ENCODE results near the gene UBE2B.
"Not testable (repeated sequence)": the region's sequence is repeated elsewhere in the genome, so short reads cannot be mapped to it uniquely, and the experiment has no call there.

GRCh38 chr5:134343500-134343899, 27.9 kb upstream of the UBE2B start:
- TF ChIP-seq, protein P1, sequence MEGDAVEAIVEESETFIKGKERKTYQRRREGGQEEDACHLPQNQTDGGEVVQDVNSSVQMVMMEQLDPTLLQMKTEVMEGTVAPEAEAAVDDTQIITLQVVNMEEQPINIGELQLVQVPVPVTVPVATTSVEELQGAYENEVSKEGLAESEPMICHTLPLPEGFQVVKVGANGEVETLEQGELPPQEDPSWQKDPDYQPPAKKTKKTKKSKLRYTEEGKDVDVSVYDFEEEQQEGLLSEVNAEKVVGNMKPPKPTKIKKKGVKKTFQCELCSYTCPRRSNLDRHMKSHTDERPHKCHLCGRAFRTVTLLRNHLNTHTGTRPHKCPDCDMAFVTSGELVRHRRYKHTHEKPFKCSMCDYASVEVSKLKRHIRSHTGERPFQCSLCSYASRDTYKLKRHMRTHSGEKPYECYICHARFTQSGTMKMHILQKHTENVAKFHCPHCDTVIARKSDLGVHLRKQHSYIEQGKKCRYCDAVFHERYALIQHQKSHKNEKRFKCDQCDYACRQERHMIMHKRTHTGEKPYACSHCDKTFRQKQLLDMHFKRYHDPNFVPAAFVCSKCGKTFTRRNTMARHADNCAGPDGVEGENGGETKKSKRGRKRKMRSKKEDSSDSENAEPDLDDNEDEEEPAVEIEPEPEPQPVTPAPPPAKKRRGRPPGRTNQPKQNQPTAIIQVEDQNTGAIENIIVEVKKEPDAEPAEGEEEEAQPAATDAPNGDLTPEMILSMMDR (conservative IDR thresholded peaks at IDR 0.05; ENCODE audit: low read depth in 2 of 2), result not testable (repeated sequence)
- TF ChIP-seq REST (IDR thresholded peaks at IDR 0.05; ENCODE audit: unreplicated experiment); EZH2phosphoT487 (IDR thresholded peaks at IDR 0.05; ENCODE audit: unreplicated experiment); EZH2 (IDR thresholded peaks at IDR 0.05; ENCODE audit: low read depth, unreplicated experiment); POLR2AphosphoS5 (IDR thresholded peaks at IDR 0.05; ENCODE audit: low read depth): not testable (repeated sequence)
